CD14-positive monocyte (primary cell): ENCODE data around the gene PUDP. TPM values are rescaled to one million over a fixed set of nuclear protein-coding genes. Genes with fewer than 3 reads are reported as not detected.

Source experiments
- DNase-seq, 3 donors: peaks; one replicate each; pipeline ENCODE4 v3.0.0-alpha.2; 2011 to 2022
- H2AFZ ChIP-seq: 2 replicates; pipeline ENCODE4 v1.6.0; 2012; ENCODE audit warnings: mild to moderate bottlenecking, low read depth, low read length, inconsistent platforms; ENCODE audit not compliant: insufficient read depth, poor library complexity, severe bottlenecking
- H3K27ac ChIP-seq, 2 donors: 1 replicate in 1 of 2; 2 replicates in 1 of 2; pipeline ENCODE4 v1.5.1; 2012 to 2013; ENCODE audit warnings: low read length in 2 of 2, control low read depth in 1 of 2, inconsistent platforms in 1 of 2, low read depth in 1 of 2, mild to moderate bottlenecking in 1 of 2
- H3K27me3 ChIP-seq, 2 donors: one replicate each; pipeline versions ENCODE4 v1.6.0 to v1.6.1; 2011 to 2013; ENCODE audit warnings: low read length in 2 of 2; ENCODE audit not compliant: control insufficient read depth in 2 of 2, insufficient read depth in 2 of 2
- H3K36me3 ChIP-seq, 2 donors: replicated peaks in 1 of 2; 1 replicate in 1 of 2; 2 replicates in 1 of 2; pipeline versions ENCODE4 v1.5.1 to v1.6.1; 2012 to 2013; ENCODE audit warnings: low read length in 2 of 2, control low read depth in 1 of 2, inconsistent platforms in 1 of 2, mild to moderate bottlenecking in 1 of 2; ENCODE audit not compliant: insufficient read depth in 2 of 2, control insufficient read depth in 1 of 2
- H3K4me1 ChIP-seq, 2 donors: 1 replicate in 1 of 2; 2 replicates in 1 of 2; pipeline versions ENCODE4 v1.5.1 to v1.6.1; 2012 to 2013; ENCODE audit warnings: low read length in 2 of 2, control low read depth in 1 of 2, inconsistent platforms in 1 of 2, mild to moderate bottlenecking in 1 of 2, moderate library complexity in 1 of 2; ENCODE audit not compliant: insufficient read depth in 2 of 2, control insufficient read depth in 1 of 2
- H3K4me2 ChIP-seq: replicated peaks from 2 replicates; pipeline ENCODE3; 2012; ENCODE audit warnings: low read length, moderate library complexity, mild to moderate bottlenecking; ENCODE audit not compliant: poor library complexity, severe bottlenecking; ENCODE audit errors: extremely low read depth
- H3K4me3 ChIP-seq, 3 experiments: fragments of 200-600 bp in 1 of 3; sonication (generic) in 1 of 3; replicated peaks in 1 of 3; 1 replicate in 2 of 3; 2 replicates in 1 of 3; pipeline ENCODE4 v1.5.1; 2011 to 2013; ENCODE audit warnings: low read length in 3 of 3, mild to moderate bottlenecking in 3 of 3, control low read depth in 2 of 3, low read depth in 2 of 3, inconsistent platforms in 1 of 3, moderate library complexity in 1 of 3
- H3K79me2 ChIP-seq: 2 replicates; pipeline ENCODE4 v1.6.0; 2012; ENCODE audit warnings: mild to moderate bottlenecking, control low read depth, inconsistent platforms, low read length, moderate library complexity; ENCODE audit not compliant: insufficient read depth
- H3K9ac ChIP-seq: 2 replicates; pipeline ENCODE4 v1.6.0; 2017; ENCODE audit warnings: low read length, mild to moderate bottlenecking; ENCODE audit not compliant: insufficient read depth, poor library complexity, severe bottlenecking
- H3K9me3 ChIP-seq, 2 donors: replicated peaks in 1 of 2; 1 replicate in 1 of 2; 2 replicates in 1 of 2; pipeline versions ENCODE4 v1.5.1 to v1.6.1; 2012 to 2013; ENCODE audit warnings: low read length in 2 of 2, control low read depth in 1 of 2; ENCODE audit not compliant: control insufficient read depth in 1 of 2, insufficient read depth in 1 of 2
- H4K20me1 ChIP-seq: 2 replicates; pipeline ENCODE4 v1.6.0; 2012; ENCODE audit warnings: mild to moderate bottlenecking, low read length, control low read depth, moderate library complexity; ENCODE audit not compliant: insufficient read depth
- H3K27ac Mint-ChIP-seq, 7 donors: one replicate each; pipeline ENCODE4 v1.8.0; 2020; ENCODE audit warnings: mild to moderate bottlenecking in 7 of 7, mixed read lengths in 7 of 7, moderate library complexity in 6 of 7, inconsistent platforms in 2 of 7
- H3K27me3 Mint-ChIP-seq, 3 donors: one replicate each; pipeline ENCODE4 v1.8.0; 2021 to 2022; ENCODE audit warnings: low read depth in 3 of 3, mild to moderate bottlenecking in 3 of 3, mixed read lengths in 3 of 3, moderate library complexity in 3 of 3, inconsistent platforms in 1 of 3
- H3K36me3 Mint-ChIP-seq, 2 donors: one replicate each; pipeline ENCODE4 v1.8.0; 2020; ENCODE audit warnings: mixed read lengths in 2 of 2, inconsistent platforms in 1 of 2, mild to moderate bottlenecking in 1 of 2
- H3K4me1 Mint-ChIP-seq: one replicate; pipeline ENCODE4 v1.8.0; 2020; ENCODE audit warnings: mild to moderate bottlenecking, mixed read lengths
- H3K4me3 Mint-ChIP-seq, 2 donors: one replicate each; pipeline ENCODE4 v1.8.0; 2020; ENCODE audit warnings: mild to moderate bottlenecking in 2 of 2, mixed read lengths in 2 of 2, moderate library complexity in 1 of 2
- H3K9me3 Mint-ChIP-seq, 7 donors: one replicate each; pipeline ENCODE4 v1.8.0; 2020 to 2022; ENCODE audit warnings: mixed read lengths in 7 of 7, mild to moderate bottlenecking in 6 of 7, moderate library complexity in 6 of 7, inconsistent platforms in 2 of 7
- WGBS: methylation state at CpG from one replicate; pipeline ENCODE4 v1.1.5; 2013; ENCODE audit warnings: missing lambda C conversion rate; ENCODE audit not compliant: insufficient coverage; 5-methylcytosine and 5-hydroxymethylcytosine counted together
- intact Hi-C, 2 donors: fragments of 100-400 bp; cut with micrococcal nuclease; formaldehyde crosslinking; loops; one replicate each; pipeline versions ENCODE4 v1.15.0 to v1.15.1; 2023
- polyA plus RNA-seq, 3 donors: library from polyadenylated mRNA; depleted of rRNA in 1 of 3; unstranded in 2 of 3; stranded (reverse) in 1 of 3; fragments of 300-500 nt in 2 of 3; fragments of >200 nt in 1 of 3; fragmentation: Illumina TruSeq in 2 of 3; gene quantifications; 1 replicate in 2 of 3; 2 replicates in 1 of 3; pipeline ENCODE4 v1.2.3, GENCODE V29; 2012 to 2021
- TF ChIP-seq, protein P1 (sequence below): fragments of 200-600 bp; IDR thresholded peaks from one replicate; pipeline ENCODE4 v1.8.0; 2022; ENCODE audit warnings: antibody characterized with exemption, mild to moderate bottlenecking

Gene PUDP
- polyA plus RNA-seq, 3 donors = 21.4 to 49.5 (median 45.4) TPM

DNA sequence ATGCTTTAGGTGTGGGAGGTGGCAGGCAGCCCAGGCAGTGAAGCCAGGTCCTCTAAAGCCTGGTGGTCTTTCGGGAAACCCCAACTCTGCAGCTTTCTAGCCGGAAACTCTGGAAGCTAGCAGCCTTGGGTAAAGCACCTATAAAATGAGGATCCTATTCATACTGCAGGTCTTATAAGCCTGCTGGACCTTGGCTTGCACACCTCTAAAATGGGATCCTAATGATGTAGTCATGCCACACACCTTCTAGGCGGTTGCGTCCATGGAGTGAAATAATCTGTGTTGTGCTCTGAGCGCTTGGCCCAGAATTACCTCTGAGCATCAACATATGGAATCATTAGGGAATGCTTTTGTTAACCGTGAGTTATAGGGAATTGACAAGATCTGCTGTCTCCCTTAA is 36.4 kb downstream of the PUDP start:
- no peaks in the 10 kb centered on the region for H3K27me3 Mint-ChIP-seq
- Histone ChIP-seq H4K20me1 (peaks cover 87% of the 10 kb centered on the region), H3K79me2 (peaks cover 65% of the 10 kb centered on the region), H3K9ac (no peak overlapping the region), H3K27ac (no peak overlapping the region), H3K27me3 (no peaks in the 10 kb centered on the region), H3K4me1 (peaks cover 28 to 38% of the 10 kb centered on the region in 2 donors), H3K9me3 (no peaks in the 10 kb centered on the region), H3K4me2 (no peak overlapping the region), H2AFZ (no peak overlapping the region), H3K36me3 (peaks cover 0 to 22% of the 10 kb centered on the region in 2 donors), H3K4me3 (no peak overlapping the region)
- H3K4me1 Mint-ChIP-seq = peaks cover 31% of the 10 kb centered on the region
- H3K4me3 Mint-ChIP-seq = no peak overlapping the region
- no peaks in the 10 kb centered on the region for H3K9me3 Mint-ChIP-seq
- peaks cover 4 to 50% of the 10 kb centered on the region in 2 donors for H3K36me3 Mint-ChIP-seq
- TF ChIP-seq, protein P1, sequence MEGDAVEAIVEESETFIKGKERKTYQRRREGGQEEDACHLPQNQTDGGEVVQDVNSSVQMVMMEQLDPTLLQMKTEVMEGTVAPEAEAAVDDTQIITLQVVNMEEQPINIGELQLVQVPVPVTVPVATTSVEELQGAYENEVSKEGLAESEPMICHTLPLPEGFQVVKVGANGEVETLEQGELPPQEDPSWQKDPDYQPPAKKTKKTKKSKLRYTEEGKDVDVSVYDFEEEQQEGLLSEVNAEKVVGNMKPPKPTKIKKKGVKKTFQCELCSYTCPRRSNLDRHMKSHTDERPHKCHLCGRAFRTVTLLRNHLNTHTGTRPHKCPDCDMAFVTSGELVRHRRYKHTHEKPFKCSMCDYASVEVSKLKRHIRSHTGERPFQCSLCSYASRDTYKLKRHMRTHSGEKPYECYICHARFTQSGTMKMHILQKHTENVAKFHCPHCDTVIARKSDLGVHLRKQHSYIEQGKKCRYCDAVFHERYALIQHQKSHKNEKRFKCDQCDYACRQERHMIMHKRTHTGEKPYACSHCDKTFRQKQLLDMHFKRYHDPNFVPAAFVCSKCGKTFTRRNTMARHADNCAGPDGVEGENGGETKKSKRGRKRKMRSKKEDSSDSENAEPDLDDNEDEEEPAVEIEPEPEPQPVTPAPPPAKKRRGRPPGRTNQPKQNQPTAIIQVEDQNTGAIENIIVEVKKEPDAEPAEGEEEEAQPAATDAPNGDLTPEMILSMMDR = no peak
- intact Hi-C loops = no loop called here
- H3K27ac Mint-ChIP-seq = no peak overlapping the region
- WGBS = no CpG with 5 or more reads among the region's 6 CpGs
- DNase-seq = no peak

DNA sequence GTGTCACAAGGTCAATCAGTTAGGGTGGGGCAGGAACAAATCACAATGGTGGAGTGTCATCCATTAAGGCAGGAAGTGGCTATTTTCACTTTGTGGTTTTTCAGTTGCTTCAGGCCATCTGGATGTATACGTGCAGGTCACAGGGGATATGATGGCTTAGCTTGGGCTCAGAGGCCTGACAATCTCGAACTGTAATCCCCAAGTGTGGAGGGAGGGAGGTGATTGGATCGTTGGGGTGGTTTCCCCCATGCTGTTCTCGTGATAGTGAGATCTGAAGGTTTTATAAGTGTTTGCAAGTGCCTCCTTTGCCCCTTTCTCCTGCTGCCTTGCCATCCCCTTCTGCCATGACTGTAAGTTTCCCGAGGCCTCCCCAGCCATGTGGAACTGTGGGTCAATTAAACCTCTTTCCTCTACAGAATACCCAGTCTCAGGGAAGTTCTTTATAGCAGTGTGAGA is 37.1 kb downstream of the PUDP start:
- H3K27ac ChIP-seq = peak overlapping the region in 1 of 2 donors; percentile 43
- H3K79me2 ChIP-seq = peaks cover 58% of the 10 kb centered on the region

More for the DNA sequence above, 37.1 kb downstream of the PUDP start:
- peak overlapping the region in 1 of 2 donors; percentile 35 for H3K4me3 Mint-ChIP-seq
- H3K9ac ChIP-seq = no peak overlapping the region
- H3K9me3 ChIP-seq = no peaks in the 10 kb centered on the region
- H3K27ac Mint-ChIP-seq = peak overlapping the region; percentile 32 to 89 (median 65)
- peaks cover 28 to 38% of the 10 kb centered on the region in 2 donors for H3K4me1 ChIP-seq
- H2AFZ ChIP-seq = no peak overlapping the region
- H3K4me2 ChIP-seq = no peak overlapping the region
- TF ChIP-seq, protein P1 = no peak
- peaks cover 85% of the 10 kb centered on the region for H4K20me1 ChIP-seq
- intact Hi-C loops = no loop called here
- peaks cover 31% of the 10 kb centered on the region for H3K4me1 Mint-ChIP-seq
- peaks cover 0 to 21% of the 10 kb centered on the region in 2 donors for H3K36me3 ChIP-seq
- DNase-seq = peak in 2 of 3 donors; percentile 3 to 8
- no peak overlapping the region for H3K4me3 ChIP-seq
- 0% methylated on average over 1 of the region's 5 CpGs for WGBS
- H3K36me3 Mint-ChIP-seq = peaks cover 4 to 44% of the 10 kb centered on the region in 2 donors
- no peaks in the 10 kb centered on the region for H3K27me3 ChIP-seq
- H3K27me3 Mint-ChIP-seq = no peaks in the 10 kb centered on the region
- H3K9me3 Mint-ChIP-seq = no peaks in the 10 kb centered on the region
